GM19468 (cell line): ENCODE results near the gene MRPL34.

ENCODE experiments used
- ATAC-seq: cut with Tn5 transposase; IDR thresholded peaks from one replicate; pipeline ENCODE4 v1.9.1; 2021; ENCODE audit warnings: mild to moderate bottlenecking, moderate library complexity, moderate number of reproducible peaks; ENCODE audit not compliant: unreplicated experiment; ENCODE audit errors: extremely low read depth

Gene MRPL34

DNA sequence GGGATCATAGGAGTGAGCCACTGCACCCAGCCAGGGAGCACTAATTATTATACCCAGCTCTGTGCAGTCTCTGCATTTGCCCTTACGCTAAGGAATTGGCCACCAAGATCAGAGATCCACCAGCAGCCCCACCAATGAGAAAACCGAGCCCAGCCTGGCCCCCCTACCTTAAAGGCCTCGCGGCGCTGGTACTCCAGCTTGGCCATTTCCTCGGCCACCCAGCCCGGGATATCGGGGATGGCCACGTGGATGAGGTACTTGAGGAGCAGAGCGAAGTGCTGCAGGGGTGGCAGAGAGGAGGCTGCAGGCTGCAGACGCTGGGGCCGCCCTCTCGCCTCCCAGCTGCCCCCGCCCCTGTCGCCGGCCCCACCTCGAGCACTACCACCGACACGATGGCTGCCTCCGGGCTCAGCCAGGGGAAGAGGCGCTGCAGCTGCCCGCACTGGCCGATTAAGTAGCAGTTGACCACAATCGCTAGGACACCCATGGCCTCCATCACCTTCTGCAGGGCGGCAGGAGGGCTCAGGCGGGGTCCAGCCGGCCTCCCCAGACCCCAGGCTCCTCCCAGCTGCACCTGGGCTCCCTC lies 21.5 kb downstream of the MRPL34 start:
- no peak for ATAC-seq

DNA sequence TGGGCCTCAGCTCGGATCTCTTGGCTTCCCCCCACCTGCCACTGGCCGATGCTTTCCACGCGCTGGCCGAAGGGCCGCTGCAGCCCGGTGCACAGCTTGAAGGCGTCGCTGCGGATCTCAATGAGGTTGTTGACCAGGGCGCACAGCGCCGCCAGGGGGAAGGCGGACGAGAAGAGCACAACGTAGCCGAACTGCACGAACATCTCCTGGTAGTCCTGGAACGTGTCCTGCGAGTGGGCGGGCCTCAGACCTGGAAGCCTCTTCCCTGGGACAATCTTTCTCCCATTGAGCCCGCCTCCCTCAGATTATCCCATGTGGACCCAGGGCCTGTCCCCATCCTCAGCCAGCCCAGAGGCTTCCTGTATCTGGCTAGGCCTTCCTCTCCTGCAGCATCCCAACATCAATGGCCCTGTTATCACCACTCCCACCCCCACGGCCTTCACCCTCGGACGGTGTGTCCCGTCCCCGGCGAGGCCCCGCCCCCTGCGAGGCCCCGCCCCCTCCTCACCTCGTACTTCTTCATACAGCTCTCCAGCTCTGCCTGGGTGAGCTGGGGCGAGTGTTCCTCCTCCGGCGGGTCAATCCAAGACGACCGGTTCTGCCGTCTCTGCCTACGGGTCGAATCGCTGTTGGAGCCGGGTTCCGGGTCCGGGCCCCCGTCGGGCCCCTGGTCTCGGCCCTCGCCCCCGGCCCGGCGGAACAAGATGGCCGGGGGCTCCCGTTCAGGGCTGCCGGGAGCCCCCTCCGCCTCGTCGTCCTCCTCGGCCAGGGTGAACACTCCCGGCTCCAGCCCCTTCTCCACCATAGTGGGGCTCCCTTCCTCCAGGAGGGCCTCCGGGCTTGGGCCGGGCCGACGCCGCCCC lies 22.2 kb downstream of the MRPL34 start:
- ATAC-seq: no peak

DNA sequence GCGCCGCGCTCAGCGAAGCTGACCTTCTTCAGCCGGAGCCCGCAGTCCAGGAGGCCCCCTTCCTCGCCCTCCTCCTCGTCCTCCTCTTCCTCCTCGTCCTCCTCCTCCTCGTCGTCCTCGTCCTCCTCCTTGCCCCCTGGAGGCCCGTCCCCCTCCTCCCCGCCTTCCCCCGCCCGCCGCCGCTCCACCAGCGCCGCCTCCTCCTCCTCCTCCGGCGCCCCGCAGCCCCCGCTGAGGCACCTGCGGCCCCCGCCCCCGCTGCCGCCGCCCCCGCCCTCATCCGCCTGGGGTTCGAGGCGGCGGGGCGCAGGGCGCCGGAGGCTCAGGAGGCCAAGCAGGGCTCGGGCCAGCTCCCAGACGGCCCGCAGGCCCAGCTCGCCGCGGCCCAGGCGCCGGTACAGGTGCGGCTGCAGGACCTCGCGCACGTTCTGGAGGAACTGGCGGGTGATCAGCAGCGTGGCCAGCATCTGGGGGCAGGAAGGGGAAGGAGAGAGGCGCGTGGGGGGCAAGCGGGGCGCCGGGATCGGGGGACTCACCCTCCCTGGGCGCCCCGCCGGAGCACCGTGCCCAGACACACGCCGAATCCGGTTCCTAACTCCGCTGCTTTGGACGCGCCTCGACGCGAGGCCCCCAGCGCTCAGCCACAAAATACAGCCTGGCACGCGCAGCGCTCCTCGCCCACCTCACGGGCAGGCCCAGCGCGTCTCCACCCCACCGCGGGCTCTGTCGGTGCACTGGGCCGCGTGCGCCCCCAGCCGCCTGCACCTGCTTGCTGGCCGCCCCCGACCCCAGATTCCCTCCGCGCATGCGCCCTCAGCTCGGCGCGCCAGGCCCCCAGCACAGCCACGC lies 23.1 kb downstream of the MRPL34 start:
- ATAC-seq: no peak

DNA sequence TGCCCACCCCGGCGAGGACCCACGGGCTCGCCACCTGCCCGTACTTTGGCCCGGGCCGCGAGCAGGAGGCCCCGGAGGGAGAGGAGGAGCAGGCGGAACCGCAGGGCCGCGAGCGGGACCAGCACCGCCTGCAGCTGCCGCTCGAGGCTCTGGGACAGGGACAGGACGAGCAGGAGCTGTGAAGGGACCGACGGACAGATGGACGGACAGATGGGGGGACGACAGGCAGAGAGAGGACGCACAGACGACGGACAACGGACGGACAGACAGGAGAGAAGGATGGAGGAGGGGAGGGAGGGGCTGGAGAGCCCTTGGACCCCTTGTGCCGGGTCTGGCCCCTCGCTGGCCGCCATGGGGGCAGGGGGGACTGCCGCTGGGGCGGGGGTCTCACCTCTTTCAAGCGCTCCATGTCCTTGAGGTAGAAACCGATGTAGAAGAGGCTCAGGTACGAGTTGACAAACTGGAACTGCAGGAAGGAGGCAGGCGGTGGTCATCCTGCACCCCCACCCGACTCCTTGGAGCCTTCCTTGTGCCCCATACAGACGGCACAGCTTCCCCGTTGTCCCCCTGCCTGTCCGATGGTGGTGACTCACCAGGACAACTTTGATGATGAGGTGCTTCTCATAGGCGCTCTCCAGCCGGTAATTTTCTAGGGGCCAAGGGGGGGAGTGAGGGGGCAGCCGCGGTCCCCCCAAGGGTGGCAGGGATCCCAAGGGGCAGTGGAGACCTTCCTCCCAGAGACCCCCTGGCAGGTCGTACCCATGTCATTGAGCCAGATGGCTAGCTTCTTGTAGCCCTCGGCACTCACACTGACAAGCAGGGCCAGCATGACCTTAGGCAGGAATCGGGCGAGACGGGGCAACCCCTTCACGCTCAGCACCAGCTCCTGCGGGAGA lies 23.9 kb downstream of the MRPL34 start:
- no peak for ATAC-seq

DNA sequence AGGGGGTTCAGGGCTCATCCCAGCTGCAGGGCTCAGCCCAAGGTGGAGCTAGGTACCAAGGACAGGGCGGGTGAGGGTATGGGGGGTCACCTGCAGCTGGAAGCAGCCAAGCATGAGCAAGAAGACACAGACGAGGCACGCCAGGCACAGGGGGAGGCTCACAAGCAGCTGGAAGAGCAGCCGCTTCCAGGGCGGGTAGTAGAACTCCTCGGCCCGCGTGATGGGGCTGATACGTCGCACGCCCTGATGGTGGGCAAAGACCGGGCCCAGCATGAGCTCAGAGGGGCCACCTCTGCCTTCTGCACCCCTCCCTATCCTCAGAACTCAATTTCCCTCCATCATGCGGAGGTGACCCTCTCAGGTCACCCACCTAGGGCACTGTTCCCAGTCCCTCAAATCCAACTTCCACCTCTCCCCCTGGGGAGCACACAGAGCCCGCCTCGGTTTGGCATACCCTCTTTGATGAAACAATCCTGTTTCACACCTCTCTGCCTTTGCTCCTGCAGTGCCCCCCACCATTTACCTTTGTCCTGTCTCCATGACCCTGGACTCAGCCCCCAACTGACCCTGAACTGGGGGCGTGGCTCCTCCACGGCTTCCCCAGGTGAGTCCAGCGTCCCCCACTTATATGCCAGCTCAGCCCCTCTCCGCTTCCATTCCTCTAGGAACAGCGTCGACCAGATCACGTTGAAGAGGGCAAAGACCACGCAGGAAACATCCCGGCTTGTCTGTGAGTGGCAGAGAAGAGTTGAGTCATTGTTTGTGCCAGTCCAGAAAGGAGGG lies 24.8 kb downstream of the MRPL34 start:
- ATAC-seq: no peak

DNA sequence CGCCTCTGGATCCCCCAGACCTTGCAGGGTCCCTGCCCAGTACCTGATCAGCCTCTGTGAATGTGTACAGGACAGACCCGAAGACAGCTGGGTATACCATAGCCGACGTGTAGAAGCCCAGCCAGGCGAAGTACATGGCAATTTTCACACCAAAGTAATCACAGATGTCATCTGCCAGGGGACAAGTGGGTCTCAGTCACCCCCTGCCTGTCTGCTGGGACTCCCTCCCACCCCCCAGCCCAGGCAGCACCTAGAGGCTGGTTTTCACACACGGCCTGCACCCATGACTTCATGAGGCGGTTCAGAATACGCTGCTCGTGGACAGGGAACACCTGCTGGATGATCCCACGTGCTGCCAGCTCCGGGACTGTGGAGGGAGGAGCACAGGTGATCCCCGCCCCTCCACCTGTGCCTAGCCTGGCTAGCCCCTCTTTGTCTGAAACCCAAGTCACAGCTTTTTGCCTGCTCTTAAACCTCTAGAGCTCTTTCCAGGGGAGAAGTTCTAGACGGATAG lies 25.4 kb downstream of the MRPL34 start:
- no peak for ATAC-seq

DNA sequence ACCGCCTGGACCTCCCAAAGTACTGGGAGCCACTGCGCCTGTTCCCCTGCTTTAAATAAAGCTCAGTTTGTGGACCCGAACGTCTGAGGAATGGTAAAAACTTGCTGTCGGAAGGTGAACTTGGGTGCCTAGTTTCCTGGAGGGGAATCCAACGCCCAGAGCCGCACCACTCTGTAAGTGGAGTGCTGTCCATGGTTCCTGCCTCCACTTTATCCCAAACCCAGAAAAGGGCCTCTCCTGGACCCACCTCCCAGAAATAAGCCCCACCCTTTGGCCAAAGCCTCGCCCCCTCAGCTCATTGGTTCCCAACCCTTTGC lies 26.6 kb downstream of the MRPL34 start:
- ATAC-seq: no peak

DNA sequence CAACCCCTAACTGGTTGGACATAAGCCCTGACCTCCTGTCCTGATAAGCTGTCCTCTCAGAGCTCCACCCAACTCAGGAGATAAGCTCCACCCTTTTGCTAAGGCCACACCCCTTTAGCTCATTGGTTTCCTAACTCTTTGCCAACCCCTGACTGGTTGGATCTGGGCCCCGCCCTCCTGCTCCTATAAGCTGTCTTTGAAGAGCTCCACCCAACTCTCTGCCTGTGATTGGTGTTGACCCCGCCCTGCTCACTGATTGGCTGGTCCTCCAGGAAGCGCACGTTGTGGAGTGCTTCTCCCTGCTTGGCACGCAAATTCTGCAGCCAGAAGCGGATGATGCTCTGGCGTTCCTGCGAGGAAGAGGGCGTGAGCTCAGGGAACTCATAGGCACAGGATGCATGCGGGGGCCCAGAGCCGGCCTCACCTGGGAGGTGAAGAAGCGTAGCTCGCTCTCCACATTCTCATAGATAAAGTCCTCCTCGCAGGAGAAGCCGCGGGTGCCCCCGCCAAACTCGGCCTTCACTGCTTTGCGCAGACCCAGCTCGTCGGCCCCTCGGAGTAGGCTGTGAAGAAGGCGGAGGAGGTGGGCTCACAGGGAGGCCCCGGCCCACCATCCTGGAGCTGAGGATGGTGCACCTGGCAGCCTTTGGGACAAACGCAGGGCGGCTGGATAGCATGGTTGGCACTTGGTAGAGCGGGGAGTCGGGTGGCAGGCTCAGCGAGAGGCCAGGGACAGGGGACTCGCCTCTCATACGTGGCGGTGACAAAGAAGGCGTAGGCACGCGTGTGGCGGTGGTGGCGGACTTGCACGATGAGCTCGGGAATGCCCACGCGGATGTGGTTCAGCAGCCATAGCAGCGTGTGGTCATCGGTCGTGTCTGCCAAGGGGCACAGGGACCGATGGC lies 27.3 kb downstream of the MRPL34 start:
- no peak for ATAC-seq

DNA sequence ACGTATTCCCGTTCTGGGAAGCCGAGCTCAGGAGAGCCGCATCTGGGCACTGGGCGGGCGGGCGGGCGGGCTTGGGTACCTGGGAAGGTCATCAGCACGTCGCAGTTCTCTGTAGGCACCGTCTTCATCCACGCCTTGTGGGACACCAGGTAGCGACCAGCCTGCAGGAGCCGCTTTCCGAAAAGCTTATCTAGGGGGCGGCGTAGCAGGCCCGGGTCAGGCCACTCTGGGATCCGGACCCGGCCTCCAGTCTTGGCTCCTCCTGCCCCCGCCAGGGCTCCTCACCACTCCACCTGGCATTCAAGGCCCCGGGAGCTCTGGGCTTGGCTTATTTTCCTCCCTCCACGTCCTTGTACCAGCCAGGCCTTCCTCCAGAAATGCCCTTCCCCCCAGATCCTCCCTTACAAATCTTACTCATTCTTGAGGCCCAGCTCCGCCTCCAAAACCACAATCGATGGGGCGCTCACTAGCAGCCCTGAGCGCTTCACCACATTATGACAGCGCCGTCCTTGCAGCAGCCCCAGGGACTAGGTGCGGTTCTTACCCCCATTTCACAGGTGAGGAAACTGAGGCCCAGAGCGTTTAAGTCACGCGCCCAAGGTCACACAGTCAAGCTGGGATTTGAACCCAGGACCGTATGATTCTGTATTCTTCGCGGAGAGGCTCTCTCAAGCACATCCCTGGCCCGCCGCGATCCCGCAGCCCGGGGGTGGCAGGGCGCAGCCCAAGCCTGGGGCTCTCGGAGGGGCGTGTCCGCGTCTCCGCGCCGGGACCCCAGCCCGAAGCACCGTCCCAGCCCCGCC lies 28.1 kb downstream of the MRPL34 start:
- no peak for ATAC-seq

DNA sequence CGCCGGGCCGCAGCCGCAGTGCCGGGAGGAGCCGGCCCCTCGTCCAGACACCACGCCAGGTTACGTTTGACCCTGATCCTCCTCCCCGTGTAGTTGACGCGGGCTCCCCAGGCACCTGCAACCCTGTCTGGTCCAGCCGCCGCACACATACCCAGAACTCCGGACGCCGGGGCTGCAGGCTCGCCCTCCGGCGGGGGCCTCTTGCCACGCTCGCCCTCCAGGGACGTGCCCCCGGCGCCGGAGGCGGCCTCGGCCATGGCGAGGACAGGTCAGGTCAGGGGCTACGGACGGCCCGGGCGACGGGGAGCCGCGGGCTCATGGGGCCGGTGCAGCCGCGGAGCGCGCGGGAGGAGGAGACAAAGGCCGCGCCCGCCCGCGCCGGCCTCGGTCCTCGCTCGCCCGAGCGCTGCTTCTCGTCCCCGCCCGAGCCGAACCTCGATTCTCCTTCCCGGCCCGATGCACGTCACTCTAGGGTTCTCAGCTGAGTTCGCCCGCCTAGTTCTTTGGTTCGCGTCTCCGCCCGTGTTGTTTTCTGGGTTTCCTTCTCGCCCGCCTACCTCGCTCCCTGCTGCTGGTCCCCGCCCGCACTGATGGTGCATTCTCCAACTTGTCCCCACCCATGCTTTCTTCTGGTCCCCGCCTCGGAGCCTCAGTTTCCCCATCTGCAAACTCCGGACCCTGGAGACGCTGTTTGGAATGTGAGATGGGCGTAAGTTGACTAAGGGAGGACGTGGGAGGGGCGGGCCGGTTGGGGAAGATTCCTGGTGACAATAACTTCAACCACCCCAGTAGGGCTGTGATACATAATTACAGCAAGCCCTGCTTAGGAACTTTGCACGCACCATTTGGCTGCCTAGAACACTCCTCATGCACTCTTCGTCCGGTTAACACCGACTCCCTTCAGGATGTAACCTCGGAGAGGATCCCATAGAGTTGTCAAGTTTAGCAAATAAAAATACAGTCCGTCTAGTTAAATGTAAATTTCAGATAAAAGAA lies 29.0 kb downstream of the MRPL34 start, which contains the start of gene ANO8:
Gene ANO8, minus strand, starts transcription at position 442 of the 996 bp plus-strand sequence. Its CDS starts 185 bp downstream, at position 257.
- ATAC-seq: no peak

DNA sequence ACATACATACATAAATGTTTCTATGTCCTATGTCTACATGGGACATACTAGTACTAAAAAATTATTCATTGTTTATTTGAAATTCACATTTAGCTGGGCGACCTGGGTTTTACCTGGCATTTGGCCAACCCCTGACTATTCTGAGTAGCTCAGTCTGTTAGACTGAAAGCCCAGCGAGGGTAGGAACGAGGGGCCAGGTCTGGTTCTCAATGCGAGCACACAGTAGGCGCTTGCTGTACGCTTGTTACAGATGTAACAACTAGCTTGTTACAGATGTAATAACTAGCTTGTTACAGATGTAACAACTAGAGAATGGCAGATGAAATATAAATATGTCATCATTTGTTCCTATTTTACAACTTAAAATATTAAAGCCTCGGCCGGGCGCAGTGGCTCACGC lies 29.9 kb downstream of the MRPL34 start:
- no peak for ATAC-seq

DNA sequence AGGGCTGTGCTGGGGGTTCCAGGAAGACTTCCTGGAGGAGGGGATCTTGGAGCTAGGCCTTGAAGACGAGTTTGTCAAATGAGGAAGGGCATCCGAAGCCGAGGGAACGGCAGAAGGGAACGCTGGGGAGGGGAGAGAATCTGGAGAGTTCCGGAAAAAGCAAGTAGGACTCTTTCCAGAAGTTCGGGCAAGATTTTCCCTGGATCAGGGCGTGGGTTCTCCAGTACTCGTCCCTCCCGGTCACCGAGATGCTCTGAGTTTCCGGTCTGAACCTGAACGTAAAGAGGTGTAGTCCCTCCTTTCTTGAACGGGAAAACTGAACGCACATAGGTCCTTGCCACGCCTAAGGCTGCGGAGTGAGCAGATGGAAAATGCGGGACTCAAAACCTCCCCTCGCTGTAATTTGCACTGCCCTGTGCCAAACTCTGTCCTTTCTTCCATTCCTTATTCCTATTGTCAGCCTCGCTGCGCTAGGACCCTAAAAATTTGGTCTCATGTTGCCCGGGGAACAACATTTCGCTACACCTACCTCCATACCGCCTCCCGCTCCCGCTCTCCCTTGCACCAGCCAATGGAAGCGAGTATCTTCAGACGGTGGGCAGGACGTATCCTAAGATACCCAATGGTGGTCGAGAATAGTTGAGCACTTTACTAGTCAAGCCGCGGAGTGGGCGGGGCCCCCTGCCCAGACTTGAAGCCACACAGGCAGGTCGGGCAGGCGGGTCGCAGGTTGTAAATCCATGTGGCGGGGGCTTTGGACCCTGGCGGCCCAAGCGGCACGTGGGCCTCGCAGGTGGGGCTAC lies 31.4 kb downstream of the MRPL34 start, which contains the start of gene GTPBP3:
Gene GTPBP3, plus strand, starts transcription at position 682 of the 803 bp plus-strand sequence. Its CDS starts 59 bp downstream, at position 741.
- ATAC-seq: peak; percentile 65

DNA sequence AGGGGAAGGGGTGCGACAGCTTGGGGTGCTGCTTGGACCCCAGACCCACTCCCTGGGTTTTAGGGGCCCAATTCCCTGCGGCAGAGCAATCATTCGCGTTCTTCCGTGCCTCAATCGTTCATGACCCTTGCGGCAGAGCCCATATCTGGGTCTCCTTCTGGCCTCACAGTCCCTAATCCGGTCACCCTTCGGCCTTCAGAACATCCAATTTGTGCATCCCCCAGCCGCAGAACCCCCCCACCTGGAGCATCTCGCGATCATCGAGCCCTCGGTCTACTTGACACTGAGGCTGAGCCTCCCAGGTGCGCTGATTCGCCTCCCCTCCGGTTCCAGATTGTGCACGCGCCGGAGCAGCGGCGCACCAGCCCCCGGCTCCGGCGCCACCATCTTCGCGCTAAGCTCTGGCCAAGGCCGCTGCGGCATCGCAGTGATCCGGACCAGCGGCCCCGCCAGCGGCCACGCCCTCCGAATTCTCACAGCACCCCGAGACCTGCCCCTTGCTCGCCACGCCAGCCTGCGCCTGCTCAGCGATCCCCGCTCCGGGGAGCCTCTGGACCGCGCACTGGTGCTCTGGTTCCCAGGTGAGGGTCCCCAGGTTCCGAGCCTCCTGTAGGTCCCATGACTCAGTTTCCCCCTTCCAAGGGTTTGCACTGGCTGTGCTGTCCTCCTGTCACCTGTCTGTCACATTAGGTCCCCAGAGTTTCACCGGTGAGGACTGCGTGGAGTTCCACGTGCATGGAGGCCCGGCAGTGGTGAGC lies 32.2 kb downstream of the MRPL34 start:
- no peak for ATAC-seq

DNA sequence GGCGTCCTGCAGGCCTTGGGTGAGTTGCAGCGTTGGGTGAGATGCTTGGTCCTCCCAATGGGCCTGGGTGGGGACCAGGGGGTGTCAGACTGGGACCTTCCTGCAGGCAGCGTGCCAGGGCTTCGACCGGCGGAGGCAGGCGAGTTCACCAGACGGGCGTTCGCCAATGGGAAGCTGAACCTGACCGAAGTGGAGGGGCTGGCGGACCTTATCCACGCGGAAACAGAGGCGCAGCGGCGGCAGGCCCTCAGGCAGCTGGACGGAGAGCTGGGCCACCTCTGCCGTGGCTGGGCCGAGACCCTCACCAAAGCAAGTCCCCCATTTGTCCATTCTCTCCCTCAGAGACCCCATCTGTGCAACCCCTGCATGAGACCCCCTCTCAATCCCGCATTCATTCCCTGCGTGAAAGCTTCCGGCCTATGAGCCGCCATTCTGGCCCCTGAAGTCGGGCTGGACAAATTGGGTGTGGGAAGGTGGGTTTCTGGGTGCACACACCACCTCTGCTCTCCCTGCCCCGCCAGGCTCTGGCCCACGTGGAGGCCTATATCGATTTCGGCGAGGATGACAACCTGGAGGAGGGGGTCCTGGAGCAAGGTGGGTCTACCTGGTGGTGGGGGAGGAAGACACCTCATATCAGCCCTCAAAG lies 32.9 kb downstream of the MRPL34 start:
- no peak for ATAC-seq
